Tibial nerve (tissue), 3 donors: ENCODE data around the gene AMOTL2.

Source experiments
- CTCF ChIP-seq, 5 experiments: fragments of 200-600 bp in 3 of 5; fragments of 450-650 bp in 2 of 5; sonication (generic) in 3 of 5; IDR thresholded peaks; one replicate each; pipeline ENCODE4 v1.5.1; 2016 to 2019; ENCODE audit warnings: antibody characterized with exemption in 5 of 5, mild to moderate bottlenecking in 3 of 5, moderate library complexity in 2 of 5
- POLR2A ChIP-seq, 2 donors: fragments of 450-650 bp; IDR thresholded peaks; one replicate each; pipeline ENCODE4 v1.6.1; 2017; ENCODE audit warnings: antibody characterized with exemption in 2 of 2, mild to moderate bottlenecking in 2 of 2, moderate library complexity in 2 of 2

GRCh38 chr3:134339913-134340312 lies 34.3 kb downstream of the AMOTL2 start:
- no peak for TF ChIP-seq CTCF (IDR thresholded peaks at IDR 0.05)
- TF ChIP-seq POLR2A (IDR thresholded peaks at IDR 0.05) = no peak
